GM21723 (cell line): ENCODE measurements around the gene ADAMTS14.
"Not testable (repeated sequence)": the region's sequence is repeated elsewhere in the genome, so short reads cannot be mapped to it uniquely, and the experiment has no call there.

Experiments used
- ATAC-seq: cut with Tn5 transposase; IDR thresholded peaks from one replicate; pipeline ENCODE4 v1.9.1; 2021; ENCODE audit warnings: mild to moderate bottlenecking, moderate library complexity; ENCODE audit not compliant: unreplicated experiment

ADAMTS14 gene

DNA sequence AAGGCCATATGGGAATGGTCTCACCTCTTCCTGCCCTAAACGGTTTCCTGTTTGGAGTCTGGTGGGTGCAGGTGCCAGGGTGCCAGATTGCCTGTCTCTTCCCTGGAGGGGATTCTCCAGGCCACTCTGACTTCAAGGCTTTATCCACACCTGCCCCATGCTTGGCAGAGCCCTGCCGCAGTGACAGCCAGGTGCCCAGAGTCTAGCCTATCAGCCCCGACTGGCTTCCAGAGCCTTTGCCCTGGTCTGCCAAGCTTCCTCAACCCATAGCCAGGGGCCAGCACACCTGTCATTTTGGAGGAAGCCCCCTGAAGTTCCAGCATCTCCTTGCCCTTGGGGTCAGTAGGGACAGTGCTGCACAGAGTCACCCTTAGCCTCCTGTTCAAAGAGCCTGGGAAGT lies 91.3 kb downstream of the ADAMTS14 start:
- ATAC-seq, result no peak

DNA sequence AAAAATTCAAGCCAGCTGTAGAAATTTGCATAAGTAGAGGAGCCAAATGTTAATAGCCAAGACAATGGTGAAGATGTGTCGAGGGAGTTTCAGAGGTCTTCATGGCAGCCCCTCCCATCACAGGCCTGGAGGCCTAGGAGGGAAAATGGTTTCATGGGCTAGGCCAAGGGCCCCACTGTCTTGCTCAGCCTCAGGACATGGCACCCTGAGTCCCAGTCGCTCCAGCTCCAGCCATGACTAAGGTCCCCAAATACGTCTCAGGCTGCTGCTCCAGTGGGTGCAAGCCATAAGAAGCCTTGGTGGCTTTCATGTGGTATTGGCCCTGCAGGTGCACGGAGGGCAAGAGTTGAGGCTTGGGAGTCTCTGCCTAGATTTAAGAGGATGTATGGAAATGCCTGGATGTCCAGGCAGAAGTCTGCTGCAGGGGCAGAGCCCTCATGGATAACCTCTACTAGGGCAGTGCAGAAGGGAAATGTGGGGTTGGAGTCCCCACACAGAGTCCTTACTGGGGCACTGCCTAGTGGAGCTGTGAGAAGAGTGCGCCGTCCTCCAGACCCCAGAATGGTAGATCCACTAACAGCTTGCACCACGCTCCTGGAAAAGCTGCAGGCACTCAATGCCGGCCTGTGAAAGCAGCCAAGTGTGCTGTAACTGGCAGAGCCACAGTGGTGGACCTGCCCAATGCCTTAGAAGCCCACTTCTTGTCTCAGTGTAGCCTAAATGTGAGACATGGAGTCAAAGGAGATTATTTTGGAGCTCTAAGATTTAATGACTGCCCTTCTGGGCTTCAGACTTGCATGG lies 93.7 kb downstream of the ADAMTS14 start:
- no peak for ATAC-seq

- not testable (repeated sequence) for ATAC-seq
Measured at GRCh38 chr10:70768026-70768685, 95.8 kb downstream of the ADAMTS14 start.

- no peak for ATAC-seq
Measured at GRCh38 chr10:70769121-70769520, 96.8 kb downstream of the ADAMTS14 start.

DNA sequence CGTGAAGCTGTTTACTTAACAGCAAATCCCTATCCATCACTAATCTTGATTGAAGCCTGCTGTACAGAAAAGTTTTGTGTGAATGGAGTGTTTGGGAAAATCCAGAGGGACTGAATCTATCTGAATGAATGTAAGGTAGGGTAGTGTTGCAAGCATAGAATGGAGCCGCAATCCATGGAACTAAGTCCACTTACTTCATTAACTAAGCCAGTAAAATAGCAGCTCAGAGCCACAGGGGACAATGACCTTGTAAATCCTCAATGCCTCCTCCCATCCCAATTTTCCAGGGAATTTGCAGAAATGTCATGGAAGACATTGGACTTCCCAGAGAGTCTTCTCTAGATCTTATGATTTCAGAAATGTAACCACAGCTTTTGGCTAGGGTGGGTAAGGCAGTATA lies 97.7 kb downstream of the ADAMTS14 start:
- no peak for ATAC-seq

- not testable (repeated sequence) for ATAC-seq
Measured at GRCh38 chr10:70770516-70770915, 98.2 kb downstream of the ADAMTS14 start.

DNA sequence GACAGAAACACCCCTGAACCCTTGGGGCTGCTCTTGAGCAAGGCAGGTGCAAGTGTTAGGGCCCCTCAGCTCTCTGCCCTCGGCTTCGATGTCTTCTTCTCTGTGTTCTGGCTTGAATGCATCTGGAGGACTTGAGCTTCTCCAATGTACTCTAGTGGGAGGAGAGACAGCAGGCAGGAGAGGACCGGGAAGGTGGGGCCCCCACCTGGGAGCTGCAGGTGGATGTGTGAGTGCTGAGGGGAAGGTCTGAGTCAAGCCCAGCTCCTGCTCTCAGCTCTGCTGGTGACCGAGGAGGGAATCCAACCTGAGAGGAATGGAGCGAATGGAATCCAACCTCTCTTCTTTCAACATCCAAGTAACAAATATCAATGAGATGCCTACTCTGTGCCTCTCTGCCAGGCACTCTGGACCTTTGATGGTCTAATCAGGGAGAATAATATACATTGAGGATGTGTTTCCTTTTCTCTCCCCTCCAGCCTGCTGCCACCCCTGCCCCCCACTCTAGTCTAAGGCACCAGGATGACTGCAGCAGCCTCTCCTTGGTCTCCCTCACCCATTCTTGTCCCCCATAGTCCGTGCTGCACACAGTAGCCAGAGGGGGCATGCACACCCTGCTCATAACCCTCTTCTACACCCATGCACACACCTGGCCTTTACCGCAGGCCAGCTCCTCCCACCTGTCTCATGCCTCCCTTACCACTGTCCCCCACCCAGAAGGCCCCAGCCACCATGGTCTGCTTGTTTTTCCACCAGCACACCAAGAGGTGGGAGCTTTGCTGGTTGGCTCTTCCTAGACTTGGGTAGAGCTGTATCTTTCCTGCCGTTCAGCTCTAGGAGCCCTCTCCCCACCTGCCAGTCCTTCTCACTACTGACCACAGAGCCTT lies 99.2 kb downstream of the ADAMTS14 start:
- ATAC-seq, result no peak

GRCh38 chr10:70772627-70773026 lies 100.3 kb downstream of the ADAMTS14 start:
- ATAC-seq, result no peak

GRCh38 chr10:70773461-70773860 lies 101.2 kb downstream of the ADAMTS14 start:
- no peak for ATAC-seq

DNA sequence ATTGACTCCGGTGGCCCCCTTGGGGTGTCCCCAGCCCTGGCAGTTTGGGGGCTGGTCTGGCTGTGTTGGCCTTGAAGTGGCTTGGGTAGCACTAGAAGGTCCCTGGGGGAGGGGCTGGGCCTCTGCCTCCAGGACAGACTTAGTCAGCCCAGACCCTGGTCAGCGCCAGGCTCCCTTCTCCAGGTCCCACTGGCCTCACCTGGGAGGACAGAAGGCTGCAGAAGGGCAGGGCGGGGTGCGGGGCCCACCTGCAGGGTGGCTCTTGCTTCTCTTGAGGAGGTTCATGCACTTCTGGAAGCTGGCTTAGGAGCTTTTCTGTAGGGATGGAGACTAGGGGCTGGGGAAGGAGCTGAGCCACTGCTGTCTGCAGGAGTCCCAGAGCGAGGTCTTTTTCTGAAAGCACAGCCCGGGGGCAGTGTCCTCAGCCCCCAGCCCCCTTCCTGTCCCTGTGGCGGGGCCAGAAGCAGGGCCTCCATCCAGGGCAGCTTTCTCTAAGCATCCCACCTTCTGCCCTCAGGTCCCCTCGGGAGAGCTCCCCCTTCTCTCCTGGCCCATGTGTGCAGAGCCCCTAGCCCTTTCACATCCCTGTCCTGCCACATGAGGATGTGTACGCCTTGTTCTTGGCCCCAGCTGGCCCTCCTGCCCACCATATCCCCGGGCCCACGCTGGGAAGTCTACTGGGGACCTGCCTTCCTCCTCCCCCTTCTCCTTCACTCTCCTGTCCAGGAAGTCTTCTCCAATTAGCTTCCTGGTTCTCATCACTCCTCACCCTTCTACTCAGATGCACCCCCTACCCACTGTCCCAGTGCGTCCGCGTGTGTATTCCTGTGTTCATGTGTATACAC lies 101.9 kb downstream of the ADAMTS14 start:
- ATAC-seq, result no peak

- ATAC-seq, result no peak
Measured at GRCh38 chr10:70774810-70775678, 102.7 kb downstream of the ADAMTS14 start.

GRCh38 chr10:70775679-70776454 lies 103.6 kb downstream of the ADAMTS14 start:
- ATAC-seq, result no peak

DNA sequence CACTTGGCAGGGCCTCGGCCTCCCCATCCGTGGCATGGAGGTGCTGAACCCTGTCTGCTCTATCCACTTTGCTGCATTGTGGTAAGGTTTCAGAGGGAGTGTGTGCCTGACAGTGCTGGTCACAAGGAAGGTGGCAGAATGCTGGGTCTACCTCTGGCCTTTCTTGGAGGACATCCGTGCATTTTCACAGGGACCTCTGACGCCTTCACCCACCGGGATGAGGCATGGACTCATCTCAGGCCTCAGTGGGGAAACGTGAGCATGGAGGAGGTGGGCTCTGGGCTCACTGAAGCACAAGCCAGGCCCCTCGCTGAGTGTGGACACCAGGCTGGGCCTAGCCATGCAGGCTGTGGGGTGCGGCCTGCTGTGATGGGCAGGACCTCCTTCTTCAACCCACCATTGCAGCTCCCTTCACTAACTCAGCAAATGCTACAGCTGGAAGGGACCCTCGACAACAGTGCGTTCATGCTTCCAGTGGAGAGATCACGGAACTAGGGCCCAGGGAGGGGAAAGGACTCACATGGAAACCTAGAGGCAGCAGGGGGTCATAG lies 104.2 kb downstream of the ADAMTS14 start:
- no peak for ATAC-seq

GRCh38 chr10:70777063-70777875 lies 105.0 kb downstream of the ADAMTS14 start:
- ATAC-seq, result no peak

DNA sequence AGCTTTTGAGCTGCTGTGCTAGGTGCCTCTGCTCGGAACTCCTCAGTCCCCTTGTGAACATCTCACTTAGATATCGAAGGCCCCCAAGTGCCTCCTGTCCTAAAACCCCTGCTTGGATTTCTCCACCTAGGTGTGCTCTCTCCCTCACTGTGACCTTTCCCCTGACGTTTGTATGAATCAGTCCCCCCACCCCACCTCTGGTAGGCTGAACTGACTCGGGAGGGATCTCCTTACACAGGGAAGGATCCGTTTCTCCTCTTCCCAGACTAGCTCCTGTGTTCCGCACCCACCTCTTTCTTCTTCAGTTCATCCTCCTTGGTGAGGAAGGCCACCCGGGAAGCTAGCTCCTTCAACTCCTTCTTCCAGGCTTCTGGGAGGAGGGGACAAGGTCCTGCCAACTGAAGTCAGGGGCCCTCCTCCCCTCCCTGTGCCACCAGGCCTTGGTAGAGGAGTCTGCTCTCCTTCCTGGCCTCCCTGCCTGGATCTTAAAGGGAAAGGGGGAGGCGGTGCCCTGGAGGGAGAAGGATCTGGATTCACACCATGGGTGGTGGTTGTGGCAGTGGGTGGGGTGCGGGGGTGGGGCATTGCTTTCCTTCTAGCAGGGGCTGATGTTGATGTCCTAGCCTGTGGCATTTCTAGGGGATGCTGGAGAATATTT lies 106.1 kb downstream of the ADAMTS14 start:
- no peak for ATAC-seq

GRCh38 chr10:70779088-70779487 lies 106.8 kb downstream of the ADAMTS14 start:
- no peak for ATAC-seq
